Activated T-cell treated with anti-CD3 and anti-CD28 coated beads, Interleukin-2, amount 50 U/mL, for 48 hours (primary cell): ENCODE data around the gene GRIN2A.

Source experiments
- DNase-seq, 2 experiments: peaks; one replicate each; pipeline ENCODE4 v3.0.0-alpha.2; 2020

GRIN2A gene

GRCh38 chr16:10182222-10183053 lies at the start of gene GRIN2A:
GRIN2A (minus strand) TSS chr16:10182428; CDS start chr16:10180411, 2,017 bp downstream.
- peak; percentile 17 for DNase-seq

GRCh38 chr16:10231563-10231962 lies 49.3 kb upstream of the GRIN2A start:
- DNase-seq = no peak

- no peak for DNase-seq
Measured at GRCh38 chr16:10228779-10229178, 46.6 kb upstream of the GRIN2A start.

GRCh38 chr16:10226987-10227306 lies 44.7 kb upstream of the GRIN2A start:
- no peak for DNase-seq

- DNase-seq = no peak
Measured at GRCh38 chr16:10226141-10226986, 44.1 kb upstream of the GRIN2A start.

- DNase-seq = no peak
Measured at GRCh38 chr16:10225653-10226052, 43.4 kb upstream of the GRIN2A start.

GRCh38 chr16:10224850-10225249 lies 42.6 kb upstream of the GRIN2A start:
- DNase-seq = no peak

GRCh38 chr16:10220942-10221341 lies 38.7 kb upstream of the GRIN2A start:
- no peak for DNase-seq

- DNase-seq = no peak
Measured at GRCh38 chr16:10219742-10220141, 37.5 kb upstream of the GRIN2A start.

- DNase-seq = no peak
Measured at GRCh38 chr16:10218490-10219206, 36.4 kb upstream of the GRIN2A start.

- DNase-seq = no peak
Measured at GRCh38 chr16:10213748-10214147, 31.5 kb upstream of the GRIN2A start.

- no peak for DNase-seq
Measured at GRCh38 chr16:10210944-10211343, 28.7 kb upstream of the GRIN2A start.

- DNase-seq = no peak
Measured at GRCh38 chr16:10206865-10207264, 24.6 kb upstream of the GRIN2A start.

- DNase-seq = peak in 1 of 2 experiments; percentile 13
Measured at GRCh38 chr16:10206215-10206614, 24.0 kb upstream of the GRIN2A start.

- DNase-seq = no peak
Measured at GRCh38 chr16:10205688-10206087, 23.5 kb upstream of the GRIN2A start.

GRCh38 chr16:10202649-10203048 lies 20.4 kb upstream of the GRIN2A start:
- no peak for DNase-seq

- DNase-seq = no peak
Measured at GRCh38 chr16:10200637-10201586, 18.7 kb upstream of the GRIN2A start.

- DNase-seq = no peak
Measured at GRCh38 chr16:10196999-10197398, 14.8 kb upstream of the GRIN2A start.

GRCh38 chr16:10191096-10191495 lies 8.9 kb upstream of the GRIN2A start:
- DNase-seq = no peak

- DNase-seq = no peak
Measured at GRCh38 chr16:10189861-10190390, 7.7 kb upstream of the GRIN2A start.

- no peak for DNase-seq
Measured at GRCh38 chr16:10188236-10188635, 6.0 kb upstream of the GRIN2A start.
